ENCODE results near the gene AGRN.
"Not testable (repeated sequence)": the region's sequence is repeated elsewhere in the genome, so short reads cannot be mapped to it uniquely, and the experiment has no call there.

The AGRN gene

DNA sequence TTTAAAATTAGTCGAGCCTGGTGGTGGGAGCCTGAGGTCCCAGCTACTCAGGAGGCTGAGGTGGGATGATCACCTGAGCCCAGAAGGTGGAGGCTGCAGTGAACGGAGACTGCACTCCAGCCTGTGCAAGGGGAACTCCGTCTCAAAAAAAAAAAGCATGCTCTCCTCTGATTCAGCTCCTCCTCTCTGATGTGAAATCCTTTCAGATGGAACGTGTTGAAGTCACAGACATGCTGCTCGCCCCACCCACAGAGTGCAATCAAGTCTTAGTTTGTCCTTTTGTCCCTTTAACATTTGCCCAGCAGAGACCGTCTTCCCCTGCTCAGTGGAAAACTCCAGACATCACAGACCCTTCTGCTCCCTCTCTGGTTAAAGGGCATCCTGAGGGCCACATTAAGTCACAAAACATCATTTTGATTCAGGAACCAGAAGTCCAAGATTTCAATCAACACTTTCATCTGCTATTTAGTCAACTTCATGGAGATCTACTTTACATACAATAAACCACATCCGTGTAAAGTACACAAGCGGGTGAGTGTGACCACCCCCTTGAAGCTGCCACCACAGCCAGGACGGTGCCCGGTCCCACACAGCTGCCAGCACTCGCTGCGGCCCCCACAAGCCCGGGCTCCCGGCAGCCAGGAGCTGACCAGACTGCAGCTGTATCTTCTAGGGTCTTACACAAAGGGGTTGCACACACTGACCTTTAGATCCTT is 73.1 kb downstream of the AGRN start:
- Histone ChIP-seq H4K20me1 (ENCODE audit: insufficient read depth, low read length) (no peaks in the 10 kb centered on the region), H3F3A (ENCODE audit: insufficient read depth, low read length) (no peaks in the 10 kb centered on the region), H3K9me3 (replicated peaks; ENCODE audit: insufficient read depth, low read length) (no peaks in the 10 kb centered on the region), H3K4me3 (ENCODE audit: low read length) (no peak overlapping the region), H3K9me2 (replicated peaks; ENCODE audit: insufficient read depth, low read length) (no peaks in the 10 kb centered on the region), H3K36me3 (replicated peaks; ENCODE audit: insufficient read depth, low read length) (no peaks in the 10 kb centered on the region), H3K9ac (ENCODE audit: low read length) (no peak overlapping the region), H3K79me2 (ENCODE audit: low read length) (no peaks in the 10 kb centered on the region), H3K27ac (ENCODE audit: low read length) (no peak overlapping the region), H2AFZ (ENCODE audit: low read length) (no peak overlapping the region), H3K4me2 (ENCODE audit: low read depth, low read length) (no peak overlapping the region), H3K27me3 (replicated peaks; ENCODE audit: insufficient read depth, low read length) (no peaks in the 10 kb centered on the region), H3K4me1 (ENCODE audit: low read length) (no peaks in the 10 kb centered on the region)
- no peak for DNase-seq
- TF ChIP-seq, protein P1, sequence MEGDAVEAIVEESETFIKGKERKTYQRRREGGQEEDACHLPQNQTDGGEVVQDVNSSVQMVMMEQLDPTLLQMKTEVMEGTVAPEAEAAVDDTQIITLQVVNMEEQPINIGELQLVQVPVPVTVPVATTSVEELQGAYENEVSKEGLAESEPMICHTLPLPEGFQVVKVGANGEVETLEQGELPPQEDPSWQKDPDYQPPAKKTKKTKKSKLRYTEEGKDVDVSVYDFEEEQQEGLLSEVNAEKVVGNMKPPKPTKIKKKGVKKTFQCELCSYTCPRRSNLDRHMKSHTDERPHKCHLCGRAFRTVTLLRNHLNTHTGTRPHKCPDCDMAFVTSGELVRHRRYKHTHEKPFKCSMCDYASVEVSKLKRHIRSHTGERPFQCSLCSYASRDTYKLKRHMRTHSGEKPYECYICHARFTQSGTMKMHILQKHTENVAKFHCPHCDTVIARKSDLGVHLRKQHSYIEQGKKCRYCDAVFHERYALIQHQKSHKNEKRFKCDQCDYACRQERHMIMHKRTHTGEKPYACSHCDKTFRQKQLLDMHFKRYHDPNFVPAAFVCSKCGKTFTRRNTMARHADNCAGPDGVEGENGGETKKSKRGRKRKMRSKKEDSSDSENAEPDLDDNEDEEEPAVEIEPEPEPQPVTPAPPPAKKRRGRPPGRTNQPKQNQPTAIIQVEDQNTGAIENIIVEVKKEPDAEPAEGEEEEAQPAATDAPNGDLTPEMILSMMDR (IDR thresholded peaks at IDR 0.05; ENCODE audit: low read length) = no peak
- TF ChIP-seq EZH2phosphoT487 (IDR thresholded peaks at IDR 0.05; ENCODE audit: low read length) (no peak), EZH2 (optimal IDR thresholded peaks at IDR 0.05; ENCODE audit: low read depth, low read length) (no peak)

DNA sequence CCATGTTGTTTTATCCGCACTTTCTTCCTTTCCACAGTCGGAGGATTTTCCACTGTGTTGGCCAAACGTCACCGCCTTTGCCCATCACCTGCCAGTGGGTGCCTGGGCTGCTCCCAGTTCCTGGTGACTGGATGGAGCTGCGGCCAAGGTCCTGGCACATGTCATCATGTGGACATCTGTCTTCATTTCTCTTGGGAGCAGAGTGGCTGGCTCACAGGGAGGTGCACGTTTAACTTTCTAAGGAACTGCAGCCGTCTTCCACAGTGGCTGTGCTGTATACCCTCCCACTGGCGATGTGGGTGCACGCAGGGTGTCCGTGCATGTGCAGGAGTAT is 73.7 kb downstream of the AGRN start:
- H3K4me3 ChIP-seq (ENCODE audit: low read length) = no peak overlapping the region
- no peak overlapping the region for H3K4me2 ChIP-seq (ENCODE audit: low read depth, low read length)
- no peak overlapping the region for H3K9ac ChIP-seq (ENCODE audit: low read length)

DNA sequence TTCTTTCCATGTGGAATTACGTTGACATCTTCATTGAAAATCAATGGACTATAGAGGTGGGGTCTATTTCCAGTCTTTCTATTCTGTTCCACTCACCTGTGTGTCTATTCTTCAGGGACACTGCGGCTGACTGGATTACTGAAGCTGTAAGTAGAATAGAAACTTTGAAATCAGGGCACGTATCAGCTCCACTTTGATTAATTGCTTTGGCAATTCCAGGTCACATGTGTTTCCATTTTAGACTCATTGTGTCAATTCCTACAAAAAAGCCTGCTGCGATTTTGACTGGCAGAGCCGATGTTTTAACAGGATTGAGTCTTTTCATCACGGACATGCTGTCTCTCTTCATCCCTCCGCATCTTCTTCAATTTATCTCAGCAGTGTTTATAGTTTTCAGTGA is 75.1 kb downstream of the AGRN start:
- H3K36me3 ChIP-seq (replicated peaks; ENCODE audit: insufficient read depth, low read length) = no peaks in the 10 kb centered on the region
- no peak for DNase-seq
- no peak overlapping the region for H2AFZ ChIP-seq (ENCODE audit: low read length)
- no peaks in the 10 kb centered on the region for H3K9me3 ChIP-seq (replicated peaks; ENCODE audit: insufficient read depth, low read length)
- no peaks in the 10 kb centered on the region for H3F3A ChIP-seq (ENCODE audit: insufficient read depth, low read length)
- H3K4me2 ChIP-seq (ENCODE audit: low read depth, low read length) = no peak overlapping the region
- H4K20me1 ChIP-seq (ENCODE audit: insufficient read depth, low read length) = no peaks in the 10 kb centered on the region
- TF ChIP-seq EZH2 (optimal IDR thresholded peaks at IDR 0.05; ENCODE audit: low read depth, low read length) (no peak), EZH2phosphoT487 (IDR thresholded peaks at IDR 0.05; ENCODE audit: low read length) (no peak)
- TF ChIP-seq, protein P1 (IDR thresholded peaks at IDR 0.05; ENCODE audit: low read length) = no peak
- H3K4me3 ChIP-seq (ENCODE audit: low read length) = no peak overlapping the region
- no peak overlapping the region for H3K9ac ChIP-seq (ENCODE audit: low read length)
- H3K4me1 ChIP-seq (ENCODE audit: low read length) = no peaks in the 10 kb centered on the region
- H3K79me2 ChIP-seq (ENCODE audit: low read length) = no peaks in the 10 kb centered on the region
- no peak overlapping the region for H3K27ac ChIP-seq (ENCODE audit: low read length)
- H3K9me2 ChIP-seq (replicated peaks; ENCODE audit: insufficient read depth, low read length) = no peaks in the 10 kb centered on the region
- H3K27me3 ChIP-seq (replicated peaks; ENCODE audit: insufficient read depth, low read length) = no peaks in the 10 kb centered on the region

More for the DNA sequence above, 73.7 kb downstream of the AGRN start:
- no peaks in the 10 kb centered on the region for H3K4me1 ChIP-seq (ENCODE audit: low read length)
- H3K36me3 ChIP-seq (replicated peaks; ENCODE audit: insufficient read depth, low read length) = no peaks in the 10 kb centered on the region
- H2AFZ ChIP-seq (ENCODE audit: low read length) = no peak overlapping the region
- no peaks in the 10 kb centered on the region for H4K20me1 ChIP-seq (ENCODE audit: insufficient read depth, low read length)
- H3K79me2 ChIP-seq (ENCODE audit: low read length) = no peaks in the 10 kb centered on the region
- H3K9me3 ChIP-seq (replicated peaks; ENCODE audit: insufficient read depth, low read length) = no peaks in the 10 kb centered on the region
- TF ChIP-seq EZH2 (optimal IDR thresholded peaks at IDR 0.05; ENCODE audit: low read depth, low read length) = no peak
- TF ChIP-seq, protein P1 (IDR thresholded peaks at IDR 0.05; ENCODE audit: low read length) = no peak
- no peak for TF ChIP-seq EZH2phosphoT487 (IDR thresholded peaks at IDR 0.05; ENCODE audit: low read length)
- DNase-seq = no peak
- no peaks in the 10 kb centered on the region for H3F3A ChIP-seq (ENCODE audit: insufficient read depth, low read length)
- no peaks in the 10 kb centered on the region for H3K9me2 ChIP-seq (replicated peaks; ENCODE audit: insufficient read depth, low read length)
- no peaks in the 10 kb centered on the region for H3K27me3 ChIP-seq (replicated peaks; ENCODE audit: insufficient read depth, low read length)
- H3K27ac ChIP-seq (ENCODE audit: low read length) = no peak overlapping the region

DNA sequence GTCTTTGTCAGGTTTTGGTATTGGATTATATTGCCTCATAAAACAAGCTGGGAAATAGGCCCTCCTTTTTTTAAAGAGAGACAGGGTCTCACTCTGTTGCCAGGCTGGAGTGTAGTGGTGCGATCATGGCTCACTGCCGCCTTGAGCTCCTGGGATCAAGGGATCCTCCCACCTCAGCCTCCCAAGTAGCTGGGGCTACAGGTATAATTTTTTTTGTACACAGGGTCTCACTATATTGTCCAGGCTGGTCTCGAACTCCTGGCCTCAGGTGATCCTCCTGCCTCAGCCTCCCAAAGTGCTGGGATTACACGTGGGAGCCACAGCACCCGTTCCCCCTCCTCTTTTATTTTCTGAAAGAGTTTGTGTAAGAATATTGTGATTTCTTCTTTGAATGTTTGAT is 76.2 kb downstream of the AGRN start:
- H2AFZ ChIP-seq (ENCODE audit: low read length); H3K4me3 ChIP-seq (ENCODE audit: low read length); H3K27me3 ChIP-seq (replicated peaks; ENCODE audit: insufficient read depth, low read length); H3K9me2 ChIP-seq (replicated peaks; ENCODE audit: insufficient read depth, low read length); H3K79me2 ChIP-seq (ENCODE audit: low read length); H3K9ac ChIP-seq (ENCODE audit: low read length); DNase-seq; H3K27ac ChIP-seq (ENCODE audit: low read length); H3K9me3 ChIP-seq (replicated peaks; ENCODE audit: insufficient read depth, low read length); H3K4me2 ChIP-seq (ENCODE audit: low read depth, low read length); H3F3A ChIP-seq (ENCODE audit: insufficient read depth, low read length); H4K20me1 ChIP-seq (ENCODE audit: insufficient read depth, low read length); H3K4me1 ChIP-seq (ENCODE audit: low read length); H3K36me3 ChIP-seq (replicated peaks; ENCODE audit: insufficient read depth, low read length): not testable (repeated sequence)

Measured in MM.1S (cell line).